NCI-H345 treated with DMSO at 0.1 percent for 48 hours (cell line): ENCODE data around the gene NCOR2.
A peak's percentile ranks its signal among the peaks of the same experiment; 100 is the strongest.

ENCODE experiments used
- DNase-seq: peaks from one replicate; lab custom pipeline; 2025; ENCODE audit not compliant: unreplicated experiment; lab: John Stamatoyannopoulos, UW

Gene NCOR2

DNA sequence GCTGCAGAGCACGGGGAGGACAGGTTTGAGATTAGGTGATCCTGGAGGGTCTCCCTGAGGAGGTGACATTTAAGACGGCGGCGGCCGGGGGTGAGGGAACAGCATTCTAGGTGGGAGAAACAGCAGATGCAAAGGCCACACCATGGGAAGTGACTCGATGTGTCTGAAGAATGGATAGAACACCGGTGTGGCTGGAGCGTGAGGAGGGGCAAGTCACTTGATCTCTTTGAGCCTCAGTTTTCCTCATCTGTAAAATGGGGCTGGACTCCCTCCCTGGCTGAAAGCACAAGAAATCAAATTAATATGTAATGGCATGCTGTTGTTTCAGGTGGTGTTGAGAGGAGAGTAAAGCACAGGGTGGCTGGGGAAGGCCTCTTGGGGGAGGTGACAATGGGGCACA lies 10.0 kb upstream of the NCOR2 start:
- DNase-seq = no peak

DNA sequence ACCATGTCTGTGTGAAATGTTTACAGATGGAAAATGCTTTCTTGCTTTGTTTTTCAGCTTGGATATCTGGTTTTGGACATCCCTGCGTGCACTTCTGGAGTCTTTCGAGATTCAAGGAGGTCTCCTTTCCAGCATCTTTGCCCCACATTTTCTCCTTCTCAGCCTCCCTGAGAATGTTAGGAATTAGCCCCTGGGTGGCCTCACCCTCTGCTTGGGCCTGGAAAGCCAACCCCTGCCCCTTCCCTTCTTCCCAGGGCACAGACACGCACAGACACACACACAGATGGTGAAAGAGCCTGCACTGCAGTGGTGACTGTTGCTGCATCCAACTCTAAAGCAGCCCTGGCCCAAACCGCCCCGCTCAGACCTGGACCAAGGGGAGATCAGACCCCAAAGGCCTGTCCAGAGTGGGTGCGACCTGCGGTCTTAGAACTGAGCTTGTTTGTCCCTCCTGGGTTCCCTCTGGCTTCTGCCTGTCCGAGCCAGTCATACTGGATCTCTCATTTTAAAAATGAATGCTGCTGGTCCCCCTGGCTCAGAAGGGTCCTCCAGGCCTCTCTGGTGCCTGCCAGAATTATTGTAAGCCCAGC lies 8.7 kb upstream of the NCOR2 start:
- no peak for DNase-seq

DNA sequence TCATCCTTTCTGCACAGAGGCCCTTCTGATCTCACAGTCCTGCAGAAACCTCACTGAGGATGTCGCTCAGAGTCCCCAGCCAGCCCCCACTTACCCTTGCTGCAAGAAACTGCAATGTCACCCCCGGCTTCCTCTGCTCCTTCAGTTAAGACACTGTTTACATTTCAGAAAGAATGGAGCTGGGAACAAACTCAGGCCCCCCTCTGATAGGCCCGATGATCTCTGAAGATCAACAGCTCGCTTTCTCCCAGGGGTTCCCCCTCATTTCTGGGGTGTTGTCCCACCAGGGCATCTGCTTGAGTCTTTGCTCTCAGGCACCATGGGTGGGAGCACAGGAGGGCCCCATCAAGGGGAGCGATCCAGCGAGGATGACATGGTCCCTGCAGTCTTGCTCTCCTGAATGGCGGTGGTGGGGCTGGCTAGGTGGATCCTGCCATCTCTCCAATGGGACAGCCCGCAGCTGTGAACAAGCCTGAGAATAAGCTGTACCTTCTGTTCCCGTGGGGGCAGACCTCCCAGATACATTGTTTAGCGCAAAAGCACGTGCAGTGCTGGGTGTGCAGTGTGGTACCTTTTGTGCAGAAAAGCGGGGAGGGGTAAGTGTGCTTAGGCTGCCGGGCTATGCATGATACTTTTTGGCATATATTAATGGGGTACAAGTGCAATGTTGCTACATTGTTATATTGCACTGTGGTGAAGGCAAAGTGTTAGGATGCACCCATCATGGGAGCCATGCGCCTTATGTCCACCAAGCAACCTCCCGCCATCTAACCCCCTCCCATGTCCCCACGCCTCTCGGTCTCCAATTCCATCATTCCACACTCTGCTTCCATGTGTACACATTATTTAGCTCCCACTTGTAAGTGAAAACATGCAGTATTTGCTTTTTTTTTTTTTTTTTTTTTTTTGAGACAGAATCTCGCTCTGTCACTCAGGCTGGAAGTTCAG lies 6.7 kb upstream of the NCOR2 start:
- no peak for DNase-seq

DNA sequence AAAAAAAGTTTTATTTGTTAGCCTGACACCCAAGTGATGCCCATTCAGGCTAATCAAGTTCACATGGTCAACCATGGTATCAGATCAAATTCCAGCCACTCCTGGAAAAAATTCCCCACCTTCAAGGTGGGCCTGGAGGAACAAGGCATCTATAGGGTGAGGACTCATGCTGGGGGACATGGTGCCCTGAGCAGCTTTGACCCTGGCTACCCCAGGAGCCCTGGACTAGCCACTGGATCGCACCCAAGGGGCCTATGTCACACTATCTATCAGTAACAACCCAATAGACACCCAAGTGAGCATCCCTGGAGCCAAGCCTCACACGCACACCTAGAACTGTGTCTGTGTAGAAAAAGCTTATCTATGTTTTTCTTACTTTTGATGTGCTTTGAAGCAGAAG lies 4.1 kb upstream of the NCOR2 start:
- no peak for DNase-seq

DNA sequence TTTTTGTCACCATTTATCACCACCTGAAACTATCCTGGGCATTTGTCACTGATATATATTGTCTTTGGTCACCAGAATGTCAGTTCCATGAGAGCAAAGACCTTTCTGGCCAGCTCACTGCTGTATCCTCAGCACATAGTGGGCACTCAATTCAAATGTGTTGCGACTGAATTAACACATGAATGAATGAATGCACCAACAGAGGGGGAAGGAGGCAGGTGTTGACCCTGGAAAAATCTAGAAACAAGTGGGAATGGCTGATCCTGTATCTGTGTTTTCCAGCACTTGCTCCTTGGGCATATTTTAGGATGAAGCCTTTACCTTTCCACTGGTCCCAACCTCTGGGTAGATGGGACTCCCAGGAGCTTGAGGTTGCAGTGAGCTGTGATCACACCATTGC lies 3.4 kb upstream of the NCOR2 start:
- no peak for DNase-seq

DNA sequence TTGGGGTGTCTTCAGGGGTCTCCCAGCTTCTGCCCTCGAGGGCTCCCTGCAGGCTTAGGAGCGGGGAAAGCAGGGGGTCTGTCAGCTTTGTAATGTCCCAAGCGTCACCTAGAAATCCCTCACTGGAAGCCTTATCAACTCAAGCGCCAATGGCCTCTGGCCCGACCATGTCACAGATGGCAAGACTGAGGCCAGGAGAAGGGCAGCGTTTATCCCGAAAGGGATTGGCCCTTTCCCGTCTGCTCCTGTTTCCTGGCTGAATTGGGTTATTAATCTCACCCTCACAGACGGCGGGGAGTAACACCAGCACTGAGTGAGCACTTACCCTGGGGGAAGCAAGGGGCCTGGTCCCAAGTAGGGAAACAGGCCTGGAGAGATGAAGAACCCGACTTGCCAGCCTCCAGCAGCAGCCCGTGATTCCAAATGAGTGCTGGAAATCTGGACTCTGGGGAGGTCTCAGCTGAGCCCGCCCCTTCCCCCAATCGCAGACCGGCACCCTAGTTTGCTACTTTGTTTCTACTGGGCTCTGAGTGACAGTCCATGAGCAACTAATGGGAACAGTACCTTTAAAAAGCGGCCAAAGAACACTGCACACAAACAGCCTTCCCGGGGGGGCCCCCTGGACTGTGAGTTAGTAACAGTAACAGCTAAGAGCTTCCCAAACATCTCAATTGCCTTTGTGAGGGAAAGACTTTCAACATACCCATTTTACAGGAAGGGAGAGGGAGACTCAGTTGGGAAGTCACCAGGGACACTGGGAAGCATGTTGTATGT lies 2.1 kb upstream of the NCOR2 start:
- DNase-seq = no peak

DNA sequence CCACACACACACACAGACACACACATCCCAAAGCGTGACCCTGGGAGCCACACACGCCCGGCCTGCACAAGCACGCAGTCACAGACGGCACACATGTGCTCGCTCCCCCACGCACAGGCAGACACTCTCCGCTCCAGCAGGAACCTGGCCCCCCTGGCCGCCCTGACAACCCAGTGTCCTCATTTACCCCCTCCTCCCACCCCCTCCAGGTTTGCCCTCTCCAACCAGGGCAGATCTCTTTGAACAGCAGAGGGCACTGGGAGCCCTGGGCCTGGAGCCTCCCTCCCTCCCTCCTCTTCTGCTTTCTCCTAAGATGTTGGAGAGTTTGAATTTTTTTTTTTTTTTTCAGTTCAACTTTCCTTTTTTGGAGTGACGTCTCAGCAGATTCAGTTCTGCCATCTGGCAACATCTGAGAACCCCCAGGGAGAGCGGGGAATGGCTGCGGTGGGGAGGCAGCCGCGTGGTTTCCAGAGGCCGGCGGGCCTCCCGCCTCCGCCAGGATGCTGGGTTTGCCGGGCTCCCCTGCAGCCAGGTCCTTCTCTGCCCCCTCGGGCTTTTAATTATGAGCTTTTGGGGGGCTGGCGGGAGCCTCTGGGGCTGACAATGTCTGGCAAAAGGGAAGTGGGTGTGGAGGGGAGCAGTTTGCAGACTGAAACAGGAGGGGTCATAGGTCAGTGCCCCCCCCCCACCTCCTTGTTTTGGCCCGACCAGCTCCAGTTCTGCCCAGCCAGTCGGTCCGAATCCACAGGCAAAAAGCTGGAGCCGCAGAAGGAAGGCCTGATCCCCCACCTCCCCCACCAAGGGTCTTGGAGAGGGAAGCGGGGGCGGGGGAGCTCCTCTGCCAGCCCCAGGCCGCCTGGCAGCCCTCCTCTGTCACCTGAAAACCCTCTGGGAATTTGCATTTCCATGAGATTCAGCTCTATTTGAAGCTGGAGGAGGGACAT lies 1.3 kb upstream of the NCOR2 start:
- DNase-seq = no peak

DNA sequence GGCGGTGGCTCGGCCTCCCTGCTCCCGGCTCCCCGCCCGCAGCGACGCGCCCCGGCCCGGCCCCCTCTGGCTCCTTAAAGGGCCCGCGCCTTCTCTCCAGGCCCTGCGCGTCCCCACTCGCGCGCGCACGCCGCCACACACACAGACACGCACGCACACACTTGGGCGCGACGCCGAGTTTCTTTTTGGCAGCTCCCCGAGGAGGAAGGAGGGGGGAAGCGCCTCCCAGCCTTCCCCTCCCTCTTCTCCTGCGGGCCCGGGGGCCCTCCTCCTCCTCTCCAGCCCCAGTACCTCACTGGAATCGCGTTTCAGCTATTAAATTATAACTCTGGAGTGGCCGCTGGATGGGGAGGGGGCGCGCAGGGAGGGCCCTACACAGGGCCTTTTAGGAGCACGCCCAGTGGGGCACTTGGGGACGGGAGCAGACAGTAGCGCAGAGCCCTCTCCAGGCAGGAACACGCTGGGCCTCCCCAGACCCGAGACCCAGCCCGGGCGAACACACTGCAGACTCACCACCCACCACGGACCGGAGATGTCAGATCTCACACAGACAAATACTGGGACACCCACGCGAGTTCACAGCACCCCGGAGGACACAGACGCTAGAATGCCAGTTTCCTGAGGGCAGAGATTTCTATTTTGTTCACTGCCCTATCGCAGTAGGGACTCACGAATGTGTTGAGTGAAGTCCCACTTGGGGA lies 411 bp upstream of the NCOR2 start:
- DNase-seq = peak; percentile 24

DNA sequence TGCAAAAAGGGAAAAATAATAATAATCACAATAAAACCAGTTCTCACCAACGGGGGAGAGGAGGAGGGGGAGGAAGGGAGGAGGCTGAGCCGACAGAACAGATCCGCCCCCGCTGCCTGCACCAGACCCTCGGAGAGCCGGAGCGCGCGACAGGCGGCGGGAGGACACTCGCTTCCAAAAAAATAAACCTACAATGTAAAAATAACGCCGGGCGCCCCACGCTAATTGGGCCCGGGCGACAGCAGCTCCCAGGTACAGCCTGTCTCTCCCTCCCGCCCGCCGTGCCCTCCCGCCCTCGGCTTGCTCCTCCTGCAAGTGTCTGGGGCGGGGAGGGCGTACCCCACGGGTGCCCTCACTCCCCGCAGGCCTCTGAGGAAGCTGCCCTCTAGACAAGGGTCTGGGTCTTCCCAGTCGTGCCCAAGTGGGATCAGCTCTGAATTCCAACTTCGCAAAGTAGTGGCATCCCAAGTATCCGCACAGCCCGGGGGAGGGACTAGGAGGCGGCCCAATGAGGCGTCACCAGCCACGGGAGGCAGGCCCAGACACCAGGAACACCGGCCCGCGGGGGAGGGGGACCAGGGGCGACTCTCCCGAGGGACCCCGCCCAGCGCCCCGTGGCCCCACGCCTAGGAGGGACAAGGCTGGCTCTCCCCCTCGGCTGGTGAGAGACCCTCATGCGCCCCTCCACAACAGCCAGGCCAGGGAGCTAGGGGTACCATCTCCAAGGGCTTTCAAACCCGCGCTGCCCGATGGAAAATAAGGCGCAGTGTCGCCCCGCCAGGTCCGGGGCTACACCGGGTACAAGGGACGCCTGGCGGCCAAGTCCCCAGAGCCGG lies 1.0 kb downstream of the NCOR2 start:
- DNase-seq = peak; percentile 64

DNA sequence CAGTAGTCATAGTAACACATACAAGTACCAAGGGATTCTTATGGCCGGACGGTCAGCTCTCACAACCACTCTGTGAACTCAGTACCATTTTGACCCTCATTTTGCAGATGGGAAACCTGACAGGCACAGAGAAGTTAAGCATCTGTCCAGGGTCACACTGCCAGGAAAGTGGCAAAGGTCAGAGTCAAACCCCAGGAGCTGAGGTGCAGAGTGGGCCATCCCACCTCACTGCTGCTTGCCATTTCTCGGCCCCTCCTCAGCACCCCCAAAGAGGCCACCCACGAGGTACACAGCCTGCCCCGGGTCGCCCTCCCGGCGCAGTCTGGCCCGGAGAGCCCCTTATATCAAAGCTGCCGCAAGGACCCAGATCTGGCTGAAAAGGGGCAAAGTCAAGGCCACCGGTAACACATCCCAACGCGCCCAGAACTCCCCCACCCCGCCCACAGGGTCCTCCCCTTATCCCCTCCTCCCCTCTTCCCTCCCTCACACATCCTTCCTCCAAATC lies 1.7 kb downstream of the NCOR2 start:
- no peak for DNase-seq

DNA sequence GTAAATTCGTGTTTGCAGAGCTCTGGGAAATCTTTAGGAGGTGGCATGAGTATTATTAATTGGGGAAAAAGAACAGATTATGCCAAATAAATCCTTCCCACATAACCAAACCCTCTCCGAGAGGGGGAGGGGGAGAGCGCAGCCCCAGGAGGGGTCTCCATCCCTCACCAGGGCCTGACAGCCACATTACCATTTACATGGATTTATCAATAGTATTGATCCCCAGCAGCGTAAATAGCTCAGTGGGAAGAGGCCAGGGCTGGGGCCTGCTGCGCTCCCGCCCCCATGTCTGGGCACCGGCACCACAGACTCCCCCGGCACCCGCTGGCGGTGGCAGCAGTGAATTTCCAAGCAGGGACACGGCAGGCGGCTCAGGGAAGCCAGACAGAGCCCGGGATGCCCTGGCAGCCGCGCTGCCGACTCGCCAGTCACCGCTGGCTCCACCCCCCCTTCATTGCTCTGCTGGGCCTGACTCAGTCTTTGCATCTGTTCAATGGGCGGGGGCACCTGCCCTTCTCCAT lies 2.4 kb downstream of the NCOR2 start:
- no peak for DNase-seq

DNA sequence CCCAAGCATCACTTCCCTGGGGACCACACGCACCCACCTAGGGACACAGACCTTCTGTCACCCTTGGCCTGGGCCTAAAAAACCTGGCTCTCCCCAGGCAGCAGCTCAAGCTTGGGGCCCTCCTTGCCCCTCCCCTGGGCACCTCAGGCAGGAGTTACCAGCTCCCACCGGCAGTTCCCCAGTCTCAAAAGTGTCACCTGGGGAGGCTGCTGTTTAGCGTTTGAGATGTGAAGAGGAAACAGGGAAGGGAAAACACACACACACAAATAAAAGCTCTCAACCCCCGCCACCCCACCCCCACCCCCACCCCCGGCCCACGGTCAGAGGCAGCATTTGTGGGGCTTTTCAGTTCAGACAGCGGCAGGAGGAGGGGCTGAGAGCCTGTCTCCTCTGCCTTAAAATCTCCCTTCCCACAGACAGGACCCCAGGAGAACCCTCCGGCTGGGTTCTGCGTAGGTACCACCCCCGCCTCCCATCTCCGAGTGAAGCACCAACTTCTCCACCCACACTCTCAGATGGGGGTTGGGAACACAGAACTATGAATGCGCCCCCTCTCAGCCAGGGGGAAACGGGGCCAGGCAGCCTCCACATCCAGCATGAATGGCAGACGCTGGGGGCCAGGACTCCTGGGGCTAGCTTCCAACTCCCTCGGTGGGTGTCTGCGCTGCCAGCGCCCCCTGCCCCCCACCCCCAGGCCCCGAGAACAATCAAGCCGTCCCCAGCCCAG lies 3.0 kb downstream of the NCOR2 start:
- DNase-seq = peak; percentile 26

DNA sequence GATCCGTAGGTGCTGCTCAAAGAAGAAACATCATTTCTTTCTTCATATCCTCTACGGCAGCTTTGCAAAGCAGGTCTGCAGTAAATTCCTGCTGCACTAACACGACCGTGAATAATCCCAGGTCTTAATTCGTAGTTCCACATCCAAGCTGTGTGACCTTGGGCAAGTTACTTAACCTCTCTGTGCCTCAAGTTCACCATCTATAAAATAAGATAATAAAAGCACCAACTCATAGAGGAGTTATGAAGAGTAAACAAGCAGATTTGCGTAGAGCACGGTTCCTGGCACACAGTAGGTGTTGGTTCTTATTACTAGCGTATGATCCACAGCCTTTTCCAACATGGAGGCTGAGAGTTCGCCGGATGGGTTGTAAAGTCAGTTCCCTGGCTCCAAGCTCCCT lies 3.6 kb downstream of the NCOR2 start:
- no peak for DNase-seq

DNA sequence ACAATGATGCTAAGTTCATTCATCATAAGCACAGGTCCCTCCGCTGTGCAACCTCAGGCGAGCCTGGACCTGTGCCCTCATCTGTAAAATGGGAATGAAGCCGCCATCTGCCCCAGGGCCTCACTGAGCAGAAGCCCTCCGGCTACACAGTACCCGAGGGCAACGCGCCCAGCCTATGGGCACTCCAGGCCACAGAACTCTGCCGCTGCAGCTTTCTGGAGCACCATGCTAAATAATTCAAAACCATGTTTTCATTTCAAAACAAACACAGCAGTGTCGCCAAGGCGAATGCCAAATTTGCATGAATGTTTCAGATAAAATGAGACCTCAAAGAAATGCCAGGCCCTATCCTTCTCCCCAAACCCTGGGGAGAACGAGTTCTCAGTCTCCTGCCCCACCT lies 4.0 kb downstream of the NCOR2 start:
- no peak for DNase-seq

DNA sequence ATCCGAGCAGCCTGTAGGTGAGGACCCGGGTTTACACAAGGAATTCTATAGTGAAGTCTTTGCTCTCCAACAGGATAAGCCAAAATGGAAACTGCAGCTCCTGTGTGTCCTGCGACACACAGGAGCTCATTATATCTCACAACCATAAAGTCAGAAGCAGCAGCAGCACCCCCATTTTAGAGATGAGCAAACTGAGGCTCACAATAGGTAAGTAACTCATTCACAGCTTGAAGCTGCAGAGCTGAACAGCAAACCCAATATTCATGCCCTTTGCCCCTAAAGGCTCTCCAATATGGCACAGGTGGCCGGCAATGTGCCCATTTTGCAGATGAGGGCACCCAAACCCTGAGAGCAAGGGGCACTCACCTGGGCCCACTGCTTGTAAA lies 4.6 kb downstream of the NCOR2 start:
- DNase-seq = no peak

DNA sequence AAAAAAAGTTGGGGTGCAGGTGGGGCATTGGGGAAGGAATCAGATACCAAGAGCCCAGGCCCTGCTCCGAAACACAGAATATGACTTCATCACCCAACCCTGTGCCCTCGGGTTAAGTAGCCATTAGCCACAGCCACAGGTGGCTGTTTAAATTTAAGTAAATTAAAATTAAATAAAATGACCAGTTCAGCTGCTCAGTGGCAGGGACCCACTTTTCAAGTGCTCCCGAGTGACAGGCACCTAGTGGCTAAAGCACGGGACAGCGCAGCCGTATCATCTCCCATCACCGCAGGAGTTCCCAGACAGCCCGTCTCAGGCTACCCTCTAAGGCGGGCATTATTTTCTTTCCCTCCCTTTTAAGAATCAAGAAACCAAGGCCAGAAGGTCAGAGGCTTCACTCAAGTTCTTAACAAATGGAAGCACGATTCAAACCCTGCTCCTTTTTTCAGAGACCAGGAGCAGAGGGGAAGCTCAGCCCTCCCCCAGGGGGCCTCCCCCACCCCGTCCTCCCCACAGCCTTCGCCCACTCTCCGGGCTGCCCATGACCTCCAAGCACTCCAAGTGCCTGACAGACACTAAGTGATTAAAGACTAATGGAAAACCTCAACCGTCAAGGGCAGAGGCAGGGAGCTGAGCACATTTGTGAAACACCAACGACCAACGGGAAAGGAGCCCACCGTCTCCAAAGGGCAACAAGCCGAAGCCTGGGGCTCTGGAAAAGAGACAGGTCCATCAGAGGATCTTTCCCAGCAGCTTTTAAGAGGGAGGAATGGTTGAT lies 5.2 kb downstream of the NCOR2 start:
- DNase-seq = no peak

DNA sequence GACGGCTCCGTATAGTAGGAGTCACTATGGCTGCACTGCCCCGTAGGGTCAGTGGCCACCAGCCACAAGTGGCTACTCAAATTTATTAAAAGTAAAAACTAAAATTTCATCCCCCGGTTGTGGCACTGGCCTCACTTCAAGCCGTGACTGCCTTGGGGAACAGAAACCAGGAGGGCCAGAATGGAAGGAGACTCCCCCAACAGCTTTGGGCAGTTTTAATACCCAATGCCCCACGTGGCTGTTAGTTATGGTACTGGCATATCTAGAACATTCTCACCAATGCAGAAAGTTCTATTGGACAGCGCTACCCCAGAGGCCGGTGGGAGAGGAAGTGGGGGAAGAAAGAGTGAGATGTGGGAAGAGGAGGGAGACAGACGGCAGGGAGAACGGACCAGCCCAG lies 6.2 kb downstream of the NCOR2 start:
- DNase-seq = no peak
